Endothelial cell of umbilical vein (primary cell): ENCODE results near the gene ASF1A. TPM values are rescaled to one million over a fixed set of nuclear protein-coding genes. Genes with fewer than 3 reads are reported as not detected.

Experiments used
- BruUV-seq: library from RNA; stranded (reverse); fragments of 400-500 nt; replicated peaks from 2 replicates; lab custom pipeline; 2021; lab: Mats Ljungman, UMichigan
- CTCF ChIA-PET: fragments of 300-600, 350-600 bp; sonication (Branson Sonifier 250); formaldehyde crosslinking; loops from one replicate; lab custom pipeline; 2021; ENCODE audit warnings: antibody characterized with exemption, inconsistent platforms; lab: Charles Lee
- POLR2A ChIA-PET: fragments of 300-600, 350-600 bp; sonication (Branson Sonifier 250); formaldehyde crosslinking; loops from one replicate; lab custom pipeline; 2021; ENCODE audit warnings: antibody characterized with exemption, inconsistent platforms; lab: Charles Lee
- DNase-seq: peaks from one replicate; pipeline ENCODE4 v3.0.0-alpha.2; 2011; ENCODE audit warnings: low read depth, low spot score
- FAIRE-seq: peaks from 2 replicates; lab custom pipeline; 2011; peaks lifted over from hg19 to GRCh38; lab: Jason Lieb, UNC
- H2AFZ ChIP-seq: 2 replicates; pipeline ENCODE4 v1.6.0; 2012; ENCODE audit warnings: low read depth, low read length, control low read depth, inconsistent platforms
- H3K27ac ChIP-seq: 2 replicates; pipeline ENCODE4 v1.5.1; 2011; ENCODE audit warnings: low read depth, mild to moderate bottlenecking, control low read depth, low read length, moderate library complexity; ENCODE audit not compliant: insufficient read depth
- H3K27me3 ChIP-seq, 2 experiments: 2 replicates each; pipeline versions ENCODE4 v1.6.0 to v1.6.1; 2011; ENCODE audit warnings: low read length in 2 of 2, mixed read lengths in 1 of 2; ENCODE audit not compliant: control insufficient read depth in 2 of 2, insufficient read depth in 2 of 2
- H3K36me3 ChIP-seq, 2 experiments: 2 replicates in 1 of 2; 3 replicates in 1 of 2; pipeline ENCODE4 v1.5.1; 2011; ENCODE audit warnings: low read length in 2 of 2, mild to moderate bottlenecking in 1 of 2, moderate library complexity in 1 of 2; ENCODE audit not compliant: control insufficient read depth in 2 of 2, insufficient read depth in 2 of 2; ENCODE audit errors: extremely low read depth in 1 of 2
- H3K4me1 ChIP-seq: 3 replicates; pipeline ENCODE4 v1.5.1; 2011; ENCODE audit warnings: mild to moderate bottlenecking, low read length; ENCODE audit not compliant: control insufficient read depth, insufficient read depth; ENCODE audit errors: extremely low read depth
- H3K4me2 ChIP-seq: 2 replicates; pipeline ENCODE4 v1.6.1; 2011; ENCODE audit warnings: low read length, control low read depth, mixed read lengths; ENCODE audit not compliant: insufficient read depth
- H3K4me3 ChIP-seq, 3 experiments: fragments of 200-600 bp in 1 of 3; sonication (generic), shearing (Covaris generic) in 1 of 3; replicated peaks in 1 of 3; 2 replicates each; pipeline ENCODE4 v1.5.1; 2011 to 2016; ENCODE audit warnings: control low read depth in 3 of 3, low read length in 3 of 3, mild to moderate bottlenecking in 2 of 3, inconsistent platforms in 1 of 3, low read depth in 1 of 3, moderate library complexity in 1 of 3; ENCODE audit not compliant: insufficient read depth in 1 of 3
- H3K79me2 ChIP-seq: 2 replicates; pipeline ENCODE4 v1.6.0; 2012; ENCODE audit warnings: low read length, inconsistent platforms; ENCODE audit not compliant: control insufficient read depth, insufficient read depth
- H3K9ac ChIP-seq: replicated peaks from 2 replicates; pipeline ENCODE3; 2011; ENCODE audit warnings: low read length, control low read depth; ENCODE audit not compliant: insufficient read depth; ENCODE audit errors: extremely low read depth
- H3K9me1 ChIP-seq: replicated peaks from 3 replicates; pipeline ENCODE4 v1.6.0; 2011; ENCODE audit warnings: mild to moderate bottlenecking, low read length; ENCODE audit not compliant: control insufficient read depth, insufficient read depth; ENCODE audit errors: extremely low read depth
- H3K9me3 ChIP-seq: replicated peaks from 2 replicates; pipeline ENCODE4 v1.5.1; 2012; ENCODE audit warnings: low read length, inconsistent platforms; ENCODE audit not compliant: control insufficient read depth, insufficient read depth
- H4K20me1 ChIP-seq: replicated peaks from 2 replicates; pipeline ENCODE3; 2011; ENCODE audit warnings: mild to moderate bottlenecking, low read length; ENCODE audit not compliant: control insufficient read depth, insufficient read depth; ENCODE audit errors: extremely low read depth
- CTCF ChIP-seq, 2 donors: IDR thresholded peaks; 1 replicate in 1 of 2; 2 replicates in 1 of 2; pipeline ENCODE4 v1.5.1; 2011; ENCODE audit warnings: low read length in 2 of 2, mild to moderate bottlenecking in 2 of 2, moderate library complexity in 2 of 2, control low read depth in 1 of 2, inconsistent platforms in 1 of 2, low read depth in 1 of 2; ENCODE audit not compliant: insufficient read depth in 1 of 2; ENCODE audit errors: extremely low read depth in 1 of 2
- EZH2 ChIP-seq: IDR thresholded peaks from 2 replicates; pipeline ENCODE4 v1.6.1; 2012; ENCODE audit warnings: borderline replicate concordance, low read depth, mild to moderate bottlenecking, moderate library complexity, low read length, inconsistent platforms; ENCODE audit not compliant: severe bottlenecking
- FOS ChIP-seq: IDR thresholded peaks from 2 replicates; pipeline ENCODE4 v1.6.1; 2011; ENCODE audit warnings: mild to moderate bottlenecking, low read length, moderate library complexity, borderline replicate concordance; ENCODE audit not compliant: insufficient read depth
- GATA2 ChIP-seq: IDR thresholded peaks from 2 replicates; pipeline ENCODE4 v1.7.0; 2011; ENCODE audit warnings: low read depth, mild to moderate bottlenecking, moderate library complexity, mixed read lengths, low read length; ENCODE audit not compliant: insufficient read length, insufficient read depth
- JUN ChIP-seq: IDR thresholded peaks from 2 replicates; pipeline ENCODE4 v1.6.1; 2011; ENCODE audit warnings: borderline replicate concordance, low read depth; ENCODE audit not compliant: insufficient read length, insufficient read depth
- MAX ChIP-seq: IDR thresholded peaks from 2 replicates; pipeline ENCODE4 v1.6.1; 2011; ENCODE audit not compliant: insufficient read depth, insufficient read length
- MYC ChIP-seq: IDR thresholded peaks from one replicate; pipeline ENCODE4 v1.6.1; 2011; ENCODE audit warnings: mild to moderate bottlenecking, low read depth, low read length
- POLR2A ChIP-seq: IDR thresholded peaks from 2 replicates; pipeline ENCODE4 v1.6.1; 2012; ENCODE audit warnings: low read depth, mild to moderate bottlenecking, control low read depth, low read length
- POLR2AphosphoS5 ChIP-seq: IDR thresholded peaks from 2 replicates; pipeline ENCODE4 v1.6.1; 2012; ENCODE audit warnings: low read depth, mild to moderate bottlenecking, control low read depth, low read length, moderate library complexity; ENCODE audit not compliant: insufficient read depth
- dilution Hi-C: fragments of 300-500 bp; cut with MboI; formaldehyde crosslinking; loops from one replicate; pipeline ENCODE4 v1.15.0; 2019; ENCODE audit warnings: low sequenced_read_pairs; ENCODE audit not compliant: extremely low pct_ligation_motif_present
- intact Hi-C: fragments of 100-400 bp; cut with micrococcal nuclease; formaldehyde crosslinking; loops from one replicate; pipeline ENCODE4 v1.10.0; 2022
- polyA plus RNA-seq, 4 experiments: library from polyadenylated mRNA; depleted of rRNA in 3 of 4; stranded (reverse) in 3 of 4; unstranded in 1 of 4; fragments of >200 nt; gene quantifications; 2 replicates each; pipeline versions ENCODE4 v1.2.1 to v1.2.3, GENCODE V29; 2011 to 2012; ENCODE audit warnings: missing spikeins in 1 of 4
- total RNA-seq: library from RNA; stranded (reverse); gene quantifications from 2 replicates; pipeline ENCODE4 v1.2.3, GENCODE V29; 2021

ASF1A gene
- total and polyA plus RNA-seq, 2 donors (not counting 3 experiments of a cell fraction or from before 2014, with no cell fraction given) = 17.6 to 38.4 TPM

GRCh38 chr6:118918329-118918725 lies 24.4 kb downstream of the ASF1A start:
- H3K79me2 ChIP-seq = no peaks in the 10 kb centered on the region
- H3K4me3 ChIP-seq = no peak overlapping the region
- TF ChIP-seq FOS (no peak), JUN (no peak), POLR2AphosphoS5 (no peak), EZH2 (no peak), CTCF (IDR thresholded peaks at IDR 0.05; ENCODE audit: extremely low read depth in 1 of 2, insufficient read depth in 1 of 2, low read depth in 1 of 2, low read length in 2 of 2) (no peak), GATA2 (no peak), MAX (no peak), POLR2A (no peak), MYC (no peak)
- FAIRE-seq (no peak), DNase-seq (no peak)
- no peaks in the 10 kb centered on the region for H3K4me1 ChIP-seq
- H2AFZ ChIP-seq = no peak overlapping the region
- H3K4me2 ChIP-seq = no peak overlapping the region
- dilution Hi-C loops (no loop called here), intact Hi-C loops (no loop called here)
- H3K27ac ChIP-seq = no peak overlapping the region
- POLR2A ChIA-PET = no interaction called here
- H4K20me1 ChIP-seq = no peaks in the 10 kb centered on the region
- no TSS peak for BruUV-seq
- no peaks in the 10 kb centered on the region for H3K27me3 ChIP-seq
- CTCF ChIA-PET = interaction anchor here (1.0 kb wide), 1 partner anchor 192 kb away, joined by 3 read pairs; no protein-coding TSS in a partner anchor
- no peaks in the 10 kb centered on the region for H3K9me1 ChIP-seq
- H3K9me3 ChIP-seq = no peaks in the 10 kb centered on the region
- H3K36me3 ChIP-seq = peaks cover 6 to 8% of the 10 kb centered on the region in 2 experiments
- H3K9ac ChIP-seq = no peak overlapping the region
